ENCODE measurements around the gene BRCA1.
"Not testable (repeated sequence)": the region's sequence is repeated elsewhere in the genome, so short reads cannot be mapped to it uniquely, and the experiment has no call there.

BRCA1 gene

DNA sequence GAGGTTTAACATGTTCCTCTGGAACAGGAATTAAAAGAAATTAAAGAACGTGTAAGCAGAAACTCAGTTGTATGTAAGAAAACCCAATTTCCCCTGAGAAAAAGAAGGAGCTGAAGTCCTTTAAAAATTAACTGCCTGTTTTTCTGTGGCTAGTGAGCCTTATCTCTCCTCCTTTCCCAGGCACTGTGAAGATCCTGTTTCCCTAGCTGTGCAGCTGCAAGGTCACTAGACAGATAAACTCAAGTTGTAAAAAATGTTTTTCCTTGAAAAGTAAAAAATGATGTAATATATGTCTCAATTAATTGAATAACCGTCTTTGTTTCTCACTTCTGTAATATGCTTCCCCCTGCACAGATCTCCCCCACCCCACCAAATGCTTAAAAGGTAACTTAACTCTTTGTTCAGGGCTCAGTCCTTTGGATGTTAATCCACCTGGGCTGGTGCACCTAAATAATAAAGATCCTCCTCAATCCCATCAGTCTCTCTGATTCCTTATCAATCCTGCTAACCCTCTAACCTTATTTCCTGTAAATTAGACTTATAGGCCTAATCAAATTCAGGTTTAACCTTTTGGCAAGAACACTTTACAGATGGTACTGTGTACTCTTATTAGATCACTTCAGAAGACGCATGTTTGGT, 28.2 kb upstream of the BRCA1 start:
- H3K9me3 ChIP-seq (ENCODE audit: control insufficient read depth, insufficient read depth, low read depth, low read length); H3K4me3 ChIP-seq (ENCODE audit: low read depth, low read length); H3K9ac ChIP-seq (ENCODE audit: low read length); H3K36me3 ChIP-seq (ENCODE audit: control insufficient read depth, insufficient read depth, low read length); H3K27me3 ChIP-seq (ENCODE audit: control insufficient read depth, insufficient read depth, low read length); H3K4me1 ChIP-seq (ENCODE audit: control insufficient read depth, insufficient read depth, low read length); H3K27ac ChIP-seq (ENCODE audit: low read depth, low read length): not testable (repeated sequence)

DNA sequence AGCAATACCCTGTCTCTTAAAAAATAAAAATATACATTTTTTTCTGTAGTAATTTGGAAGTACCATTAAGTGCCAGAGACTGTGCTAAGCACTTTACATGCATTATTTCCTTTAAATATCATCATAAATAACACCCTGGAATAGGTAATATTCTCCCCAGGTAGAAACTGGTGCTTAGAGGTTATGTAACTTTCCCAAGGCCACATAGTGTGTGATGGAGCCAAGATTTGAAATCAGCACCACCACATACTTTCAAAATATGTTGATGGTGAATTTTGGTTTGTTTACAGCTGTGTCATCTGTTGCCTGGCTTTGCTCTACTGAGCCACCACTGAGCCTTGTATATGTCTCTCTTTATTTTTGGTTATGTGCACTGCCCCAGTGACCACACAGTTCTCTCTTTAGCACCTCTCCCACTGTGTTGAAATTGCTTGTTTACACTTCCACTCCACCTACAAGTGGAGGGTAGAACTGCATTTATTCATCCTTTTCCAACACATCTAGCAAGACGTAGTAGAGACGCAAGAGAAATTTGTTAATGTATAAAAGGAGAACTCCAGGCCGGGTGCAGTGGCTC, 26.8 kb upstream of the BRCA1 start:
- no peak overlapping the region for H3K27ac ChIP-seq (ENCODE audit: low read depth, low read length)
- H3K4me3 ChIP-seq (ENCODE audit: low read depth, low read length) = no peak overlapping the region
- no peaks in the 10 kb centered on the region for H3K27me3 ChIP-seq (ENCODE audit: control insufficient read depth, insufficient read depth, low read length)
- H3K9me3 ChIP-seq (ENCODE audit: control insufficient read depth, insufficient read depth, low read depth, low read length) = no peaks in the 10 kb centered on the region
- no peaks in the 10 kb centered on the region for H3K4me1 ChIP-seq (ENCODE audit: control insufficient read depth, insufficient read depth, low read length)
- H3K36me3 ChIP-seq (ENCODE audit: control insufficient read depth, insufficient read depth, low read length) = peaks cover 3% of the 10 kb centered on the region
- no peak overlapping the region for H3K9ac ChIP-seq (ENCODE audit: low read length)

DNA sequence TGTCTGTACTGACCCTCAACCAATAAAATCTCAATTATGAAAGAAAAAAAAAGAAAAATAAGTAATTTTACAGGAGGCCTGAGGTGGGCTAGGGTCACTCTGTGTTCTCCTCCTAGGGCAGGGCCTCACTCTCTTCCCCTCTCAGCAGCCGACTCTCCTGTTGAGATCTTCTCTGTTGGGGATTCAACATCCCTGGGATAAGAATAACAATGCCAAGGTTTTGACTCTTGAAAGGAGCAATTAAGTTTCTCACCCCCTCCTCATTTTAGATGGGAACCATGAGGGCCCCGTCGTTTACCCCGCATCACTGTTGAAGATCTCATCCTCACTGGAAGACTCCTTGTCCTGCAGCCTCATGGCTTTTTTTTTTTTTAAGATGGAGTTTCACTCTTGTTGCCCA, 21.5 kb upstream of the BRCA1 start:
- no peaks in the 10 kb centered on the region for H3K9me3 ChIP-seq (ENCODE audit: control insufficient read depth, insufficient read depth, low read depth, low read length)
- no peak overlapping the region for H3K27ac ChIP-seq (ENCODE audit: low read depth, low read length)
- no peak overlapping the region for H3K4me3 ChIP-seq (ENCODE audit: low read depth, low read length)
- H3K27me3 ChIP-seq (ENCODE audit: control insufficient read depth, insufficient read depth, low read length) = no peaks in the 10 kb centered on the region
- H3K36me3 ChIP-seq (ENCODE audit: control insufficient read depth, insufficient read depth, low read length) = no peaks in the 10 kb centered on the region
- H3K4me1 ChIP-seq (ENCODE audit: control insufficient read depth, insufficient read depth, low read length) = no peaks in the 10 kb centered on the region
- no peak overlapping the region for H3K9ac ChIP-seq (ENCODE audit: low read length)

DNA sequence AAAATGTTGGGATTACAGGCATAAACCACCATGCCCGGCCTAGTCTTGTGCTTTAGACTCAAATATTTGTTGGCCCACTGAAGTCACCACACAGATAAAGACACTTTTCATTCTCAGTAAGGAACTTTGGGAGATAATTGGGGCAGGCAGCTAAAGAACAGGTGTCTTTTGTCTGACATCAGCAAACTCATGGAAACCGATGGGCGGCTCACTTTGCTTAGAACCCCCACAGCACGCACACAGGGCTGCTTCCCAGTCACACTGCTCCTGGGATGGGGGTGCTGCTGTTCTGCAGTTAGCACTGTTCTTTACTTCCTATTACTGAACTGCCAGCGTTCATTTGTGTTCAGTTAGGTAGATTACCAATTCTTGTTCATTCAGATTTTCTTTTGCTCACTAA, 18.0 kb upstream of the BRCA1 start:
- Histone ChIP-seq H3K4me1 (ENCODE audit: control insufficient read depth, insufficient read depth, low read length) (no peaks in the 10 kb centered on the region), H3K9me3 (ENCODE audit: control insufficient read depth, insufficient read depth, low read depth, low read length) (no peaks in the 10 kb centered on the region), H3K4me3 (ENCODE audit: low read depth, low read length) (no peak overlapping the region), H3K9ac (ENCODE audit: low read length) (no peak overlapping the region), H3K27me3 (ENCODE audit: control insufficient read depth, insufficient read depth, low read length) (no peaks in the 10 kb centered on the region), H3K36me3 (ENCODE audit: control insufficient read depth, insufficient read depth, low read length) (no peaks in the 10 kb centered on the region), H3K27ac (ENCODE audit: low read depth, low read length) (no peak overlapping the region)

DNA sequence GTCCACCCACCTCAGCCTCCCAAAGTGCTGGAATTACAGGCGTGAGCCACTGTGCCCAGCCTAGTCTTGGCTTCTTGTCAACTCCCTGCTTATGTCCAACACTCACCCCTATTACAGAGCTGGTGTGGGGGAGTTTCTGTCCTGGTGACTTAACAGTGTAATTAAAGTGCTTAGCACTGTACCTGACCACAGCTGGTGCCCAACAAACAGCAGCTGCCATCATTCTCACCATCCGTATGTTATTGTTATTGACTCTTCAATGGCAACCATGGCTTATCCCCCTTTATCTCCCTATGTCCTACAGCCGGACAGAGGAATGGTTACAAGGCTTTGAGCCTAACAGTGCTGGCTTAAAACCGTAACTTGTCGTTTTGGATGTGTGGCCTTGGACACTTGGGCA, 17.0 kb upstream of the BRCA1 start:
- no peak overlapping the region for H3K27ac ChIP-seq (ENCODE audit: low read depth, low read length)
- H3K9me3 ChIP-seq (ENCODE audit: control insufficient read depth, insufficient read depth, low read depth, low read length) = no peaks in the 10 kb centered on the region
- no peaks in the 10 kb centered on the region for H3K27me3 ChIP-seq (ENCODE audit: control insufficient read depth, insufficient read depth, low read length)
- no peak overlapping the region for H3K4me3 ChIP-seq (ENCODE audit: low read depth, low read length)
- H3K9ac ChIP-seq (ENCODE audit: low read length) = no peak overlapping the region
- no peaks in the 10 kb centered on the region for H3K4me1 ChIP-seq (ENCODE audit: control insufficient read depth, insufficient read depth, low read length)
- no peaks in the 10 kb centered on the region for H3K36me3 ChIP-seq (ENCODE audit: control insufficient read depth, insufficient read depth, low read length)

DNA sequence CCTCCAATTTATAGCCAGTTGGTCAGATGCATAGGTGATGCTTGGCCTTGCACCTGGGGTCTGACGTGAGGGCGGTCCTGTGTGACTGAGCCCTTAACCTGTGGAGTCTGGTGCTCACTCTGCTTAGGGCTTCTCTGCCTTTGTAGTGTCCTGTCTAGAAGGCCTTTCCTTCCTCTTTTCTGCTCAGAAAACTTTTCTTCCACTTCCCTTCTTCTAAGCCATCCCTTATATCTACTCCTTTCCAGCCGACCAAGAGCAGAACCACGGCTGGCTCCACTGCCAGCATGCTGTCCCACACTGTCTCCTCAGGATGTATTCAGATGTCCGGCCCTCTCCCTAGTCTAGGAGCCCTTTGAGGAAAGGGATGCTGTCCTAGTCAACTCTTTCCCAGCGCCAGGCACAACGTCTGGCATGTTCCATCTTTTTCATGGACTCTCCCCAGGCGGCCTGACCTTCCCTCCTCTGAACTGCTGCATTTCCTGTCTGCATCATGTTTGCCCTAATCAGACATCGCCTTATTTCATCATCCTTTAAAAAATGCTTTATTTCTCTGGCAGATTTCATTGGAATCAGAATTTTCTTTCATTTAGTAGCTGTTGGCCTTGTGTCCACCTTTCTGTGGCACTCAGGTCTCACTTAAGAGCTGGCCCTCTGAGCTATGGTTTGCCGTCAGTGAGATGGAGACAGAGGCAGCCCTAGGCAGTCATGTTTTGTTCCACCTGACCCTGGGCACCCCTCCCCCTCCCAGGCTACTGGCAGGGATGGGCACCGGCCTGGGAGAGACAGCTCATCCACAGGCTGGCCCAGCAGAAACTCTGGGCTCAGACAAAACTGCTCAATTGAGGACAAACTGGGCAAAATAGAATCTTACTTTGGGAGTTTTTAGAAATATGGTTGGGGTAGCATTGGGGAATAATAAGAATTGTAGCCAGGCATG, 15.5 kb upstream of the BRCA1 start:
- H3K9ac ChIP-seq (ENCODE audit: low read length) = no peak overlapping the region

DNA sequence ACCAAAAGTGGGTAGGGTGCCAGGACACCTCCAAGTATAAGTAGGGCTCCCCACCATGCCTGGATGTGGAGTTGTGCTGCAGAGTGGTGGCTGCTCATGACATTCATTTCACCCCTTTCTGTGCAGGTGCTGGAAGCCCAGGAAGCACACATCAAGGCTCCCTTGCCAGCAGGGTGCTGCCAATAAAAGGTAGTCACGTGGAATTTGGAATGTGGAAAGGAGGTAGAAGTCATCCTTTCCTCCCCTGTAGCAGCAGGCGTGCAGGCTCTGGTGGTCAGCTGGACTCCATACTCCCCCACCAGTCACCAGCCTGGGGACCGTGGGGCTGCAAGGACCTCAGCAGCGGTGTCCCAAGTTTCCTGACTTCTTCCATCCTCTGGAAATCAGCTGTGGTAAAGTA, 13.4 kb upstream of the BRCA1 start:
- H3K4me1 ChIP-seq (ENCODE audit: control insufficient read depth, insufficient read depth, low read length); H3K27me3 ChIP-seq (ENCODE audit: control insufficient read depth, insufficient read depth, low read length); H3K4me3 ChIP-seq (ENCODE audit: low read depth, low read length); H3K9me3 ChIP-seq (ENCODE audit: control insufficient read depth, insufficient read depth, low read depth, low read length); H3K27ac ChIP-seq (ENCODE audit: low read depth, low read length); H3K9ac ChIP-seq (ENCODE audit: low read length): not testable (repeated sequence)
- H3K36me3 ChIP-seq (ENCODE audit: control insufficient read depth, insufficient read depth, low read length) = peaks cover 14% of the 10 kb centered on the region

More for the DNA sequence above, 15.5 kb upstream of the BRCA1 start:
- Histone ChIP-seq H3K36me3 (ENCODE audit: control insufficient read depth, insufficient read depth, low read length) (no peaks in the 10 kb centered on the region), H3K9me3 (ENCODE audit: control insufficient read depth, insufficient read depth, low read depth, low read length) (no peaks in the 10 kb centered on the region), H3K4me3 (ENCODE audit: low read depth, low read length) (no peak overlapping the region), H3K27me3 (ENCODE audit: control insufficient read depth, insufficient read depth, low read length) (no peaks in the 10 kb centered on the region), H3K27ac (ENCODE audit: low read depth, low read length) (no peak overlapping the region), H3K4me1 (ENCODE audit: control insufficient read depth, insufficient read depth, low read length) (no peaks in the 10 kb centered on the region)

DNA sequence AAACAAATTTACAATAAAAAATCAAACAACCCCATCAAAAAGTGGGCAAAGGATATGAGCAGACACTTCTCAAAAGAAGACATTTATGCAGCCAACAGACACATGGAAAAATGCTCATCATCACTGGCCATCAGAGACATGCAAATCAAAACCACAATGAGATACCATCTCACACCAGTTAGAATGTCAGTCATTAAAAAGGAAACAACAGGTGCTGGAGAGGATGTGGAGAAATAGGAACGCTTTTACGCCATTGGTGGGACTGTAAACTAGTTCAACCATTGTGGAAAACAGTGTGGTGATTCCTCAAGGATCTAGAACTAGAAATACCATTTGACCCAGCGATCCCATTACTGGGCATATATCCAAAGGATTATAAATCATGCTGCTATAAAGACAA, 11.4 kb upstream of the BRCA1 start:
- H3K9ac ChIP-seq (ENCODE audit: low read length); H3K4me1 ChIP-seq (ENCODE audit: control insufficient read depth, insufficient read depth, low read length); H3K9me3 ChIP-seq (ENCODE audit: control insufficient read depth, insufficient read depth, low read depth, low read length); H3K27me3 ChIP-seq (ENCODE audit: control insufficient read depth, insufficient read depth, low read length); H3K4me3 ChIP-seq (ENCODE audit: low read depth, low read length); H3K27ac ChIP-seq (ENCODE audit: low read depth, low read length): not testable (repeated sequence)
- peaks cover 22% of the 10 kb centered on the region for H3K36me3 ChIP-seq (ENCODE audit: control insufficient read depth, insufficient read depth, low read length)

DNA sequence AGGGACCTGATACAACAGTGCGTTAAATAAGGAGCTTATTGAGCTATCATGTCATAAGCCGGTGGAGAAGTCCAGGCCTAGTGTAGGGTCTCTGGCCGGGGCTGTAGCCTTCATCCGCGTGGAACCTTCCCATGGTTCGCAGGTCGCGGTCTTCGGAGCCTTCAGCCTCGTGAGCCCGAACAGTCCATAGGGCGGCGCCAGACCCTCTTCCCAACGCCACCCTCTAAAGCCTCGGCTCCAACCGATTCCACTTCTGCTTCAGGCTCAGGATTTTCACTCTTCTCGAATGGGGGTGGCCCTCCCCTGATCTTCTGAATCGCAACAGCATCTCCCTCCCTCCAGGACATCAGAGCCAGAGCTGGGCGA, 10.3 kb upstream of the BRCA1 start:
- Histone ChIP-seq H3K36me3 (ENCODE audit: control insufficient read depth, insufficient read depth, low read length) (peaks cover 22% of the 10 kb centered on the region), H3K4me3 (ENCODE audit: low read depth, low read length) (no peak overlapping the region), H3K27me3 (ENCODE audit: control insufficient read depth, insufficient read depth, low read length) (no peaks in the 10 kb centered on the region), H3K27ac (ENCODE audit: low read depth, low read length) (no peak overlapping the region), H3K9me3 (ENCODE audit: control insufficient read depth, insufficient read depth, low read depth, low read length) (no peaks in the 10 kb centered on the region), H3K9ac (ENCODE audit: low read length) (no peak overlapping the region), H3K4me1 (ENCODE audit: control insufficient read depth, insufficient read depth, low read length) (no peaks in the 10 kb centered on the region)

DNA sequence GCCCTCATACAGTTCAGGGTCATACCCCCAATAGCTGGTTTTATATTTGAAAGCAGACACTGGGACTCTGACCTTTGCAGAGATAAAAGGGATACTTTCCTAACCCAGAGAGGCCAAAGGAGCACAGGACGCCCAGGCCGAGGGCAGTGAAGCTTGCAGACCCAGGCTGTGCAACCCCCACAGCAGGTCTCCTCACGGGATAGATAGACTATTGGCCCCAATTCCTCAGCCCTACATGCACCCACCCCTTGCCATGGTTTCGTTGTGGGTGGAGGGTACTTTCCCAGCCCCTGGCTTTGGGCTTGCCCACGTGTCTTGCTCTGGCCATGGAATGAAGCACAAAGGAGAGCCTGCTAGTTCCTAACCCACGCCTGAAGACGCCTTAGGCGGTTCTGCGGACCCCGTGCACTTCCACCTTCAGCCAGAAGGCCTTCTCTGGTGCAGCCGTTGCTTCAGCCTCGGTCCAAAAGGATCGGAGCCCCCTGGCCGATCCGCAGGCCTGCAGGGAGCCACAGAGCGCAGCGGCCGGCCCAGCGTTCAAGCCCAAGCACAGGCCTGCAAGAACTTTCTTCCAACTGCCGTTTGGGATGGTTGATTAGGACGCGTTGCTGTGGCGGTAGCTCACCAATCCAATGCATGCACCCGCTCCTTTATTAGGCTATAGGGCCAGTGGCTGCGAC, 9.8 kb upstream of the BRCA1 start:
- no peaks in the 10 kb centered on the region for H3K27me3 ChIP-seq (ENCODE audit: control insufficient read depth, insufficient read depth, low read length)
- H3K9ac ChIP-seq (ENCODE audit: low read length) = no peak overlapping the region
- no peaks in the 10 kb centered on the region for H3K4me1 ChIP-seq (ENCODE audit: control insufficient read depth, insufficient read depth, low read length)
- H3K27ac ChIP-seq (ENCODE audit: low read depth, low read length) = no peak overlapping the region
- H3K36me3 ChIP-seq (ENCODE audit: control insufficient read depth, insufficient read depth, low read length) = peaks cover 22% of the 10 kb centered on the region
- no peak overlapping the region for H3K4me3 ChIP-seq (ENCODE audit: low read depth, low read length)
- no peaks in the 10 kb centered on the region for H3K9me3 ChIP-seq (ENCODE audit: control insufficient read depth, insufficient read depth, low read depth, low read length)

DNA sequence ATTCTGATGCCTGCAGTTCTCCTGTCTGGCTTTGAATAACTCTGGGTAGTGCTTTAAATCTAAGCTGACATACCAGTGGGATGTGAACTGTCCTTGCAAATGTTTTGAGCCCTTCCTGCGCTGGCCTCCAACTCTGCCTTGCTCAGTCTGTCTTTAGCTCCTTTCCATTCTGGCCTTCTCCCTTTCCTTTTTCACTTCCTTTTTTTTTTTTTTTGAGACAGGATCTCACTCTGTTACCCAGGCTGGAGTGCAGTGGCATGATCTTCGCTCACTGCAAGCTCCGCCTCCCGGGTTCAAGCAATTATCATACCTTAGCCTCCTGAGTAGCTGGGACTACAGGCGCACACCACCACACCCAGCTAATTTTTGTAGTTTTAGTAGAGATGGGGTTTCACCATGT, 8.3 kb upstream of the BRCA1 start:
- peaks cover 30% of the 10 kb centered on the region for H3K36me3 ChIP-seq (ENCODE audit: control insufficient read depth, insufficient read depth, low read length)
- not testable (repeated sequence) for H3K27ac ChIP-seq (ENCODE audit: low read depth, low read length); H3K4me1 ChIP-seq (ENCODE audit: control insufficient read depth, insufficient read depth, low read length); H3K9ac ChIP-seq (ENCODE audit: low read length); H3K9me3 ChIP-seq (ENCODE audit: control insufficient read depth, insufficient read depth, low read depth, low read length); H3K4me3 ChIP-seq (ENCODE audit: low read depth, low read length); H3K27me3 ChIP-seq (ENCODE audit: control insufficient read depth, insufficient read depth, low read length)
